Skeletal muscle satellite cell (primary cell): ENCODE results near the gene BPIFB3.

Experiments
- H3K27me3 ChIP-seq: 2 replicates; pipeline ENCODE4 v1.7.0; 2013; ENCODE audit warnings: low read length; ENCODE audit not compliant: control insufficient read depth, insufficient read depth
- H3K36me3 ChIP-seq: 2 replicates; pipeline ENCODE4 v1.7.0; 2013; ENCODE audit warnings: mild to moderate bottlenecking, control low read depth, low read length; ENCODE audit not compliant: insufficient read depth
- H3K4me1 ChIP-seq: 2 replicates; pipeline ENCODE4 v1.7.0; 2013; ENCODE audit warnings: low read length; ENCODE audit not compliant: control insufficient read depth, insufficient read depth
- H3K4me2 ChIP-seq: 2 replicates; pipeline ENCODE4 v1.7.0; 2013; ENCODE audit warnings: mild to moderate bottlenecking, low read length
- H3K4me3 ChIP-seq: 2 replicates; pipeline ENCODE4 v1.7.0; 2013; ENCODE audit warnings: low read length
- H3K9ac ChIP-seq: 2 replicates; pipeline ENCODE4 v1.7.0; 2013; ENCODE audit warnings: mild to moderate bottlenecking, low read depth, low read length, moderate library complexity
- H3K9me3 ChIP-seq: replicated peaks from 2 replicates; pipeline ENCODE4 v1.7.0; 2013; ENCODE audit warnings: mild to moderate bottlenecking, control low read depth, low read length

Gene BPIFB3

GRCh38 chr20:33010674-33011449 is 42.8 kb upstream of the BPIFB3 start:
- H3K9me3 ChIP-seq, result no peaks in the 10 kb centered on the region
- no peak overlapping the region for H3K4me2 ChIP-seq
- peaks cover 45% of the 10 kb centered on the region for H3K27me3 ChIP-seq
- no peaks in the 10 kb centered on the region for H3K4me1 ChIP-seq
- H3K4me3 ChIP-seq, result no peak overlapping the region
- H3K36me3 ChIP-seq, result no peaks in the 10 kb centered on the region
- H3K9ac ChIP-seq, result no peak overlapping the region

DNA sequence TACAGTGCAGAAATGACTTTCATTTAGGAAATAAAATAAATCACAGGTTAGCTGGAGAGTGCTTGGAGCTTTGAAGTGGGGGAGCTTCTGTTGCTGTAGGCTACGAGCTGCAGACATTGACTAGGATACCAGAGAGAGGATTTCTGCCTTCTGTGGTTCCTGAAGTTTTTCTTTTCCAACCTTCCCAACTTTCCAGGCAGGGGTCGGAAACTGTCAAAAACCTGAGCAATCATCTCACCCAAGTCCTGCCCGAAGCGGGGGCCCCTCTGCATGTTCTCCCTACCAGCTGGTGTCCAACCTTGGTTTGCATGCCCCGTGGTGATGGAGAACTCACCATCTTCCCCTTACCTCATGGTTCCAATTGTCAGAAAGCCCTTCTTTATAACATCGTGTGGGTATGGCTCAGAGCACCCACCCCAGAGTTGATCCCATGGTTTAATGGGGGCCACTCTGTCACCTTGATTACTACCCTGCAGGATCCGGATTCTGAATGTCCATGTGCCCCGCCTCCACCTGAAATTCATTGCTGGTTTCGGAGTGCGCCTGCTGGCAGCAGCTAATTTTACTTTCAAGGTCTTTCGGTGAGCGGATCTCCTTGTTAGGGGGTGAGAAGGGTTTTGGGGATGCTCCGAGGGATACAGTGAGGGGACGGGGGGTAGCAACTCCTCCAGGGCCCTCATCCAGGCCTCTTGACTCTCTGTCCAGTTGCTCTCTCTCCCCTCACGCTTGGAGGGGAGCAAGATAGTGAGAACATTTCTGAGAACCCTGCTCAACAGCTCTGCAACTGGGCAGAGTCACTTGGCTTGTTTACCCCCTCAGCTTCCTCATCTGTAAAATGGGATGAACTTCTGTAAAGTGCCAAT is 41.1 kb upstream of the BPIFB3 start:
- H3K9ac ChIP-seq, result no peak overlapping the region

GRCh38 chr20:33013701-33014326 is 39.9 kb upstream of the BPIFB3 start:
- Histone ChIP-seq H3K36me3 (no peaks in the 10 kb centered on the region), H3K4me3 (no peak overlapping the region), H3K4me1 (no peaks in the 10 kb centered on the region), H3K4me2 (no peak overlapping the region), H3K9me3 (no peaks in the 10 kb centered on the region), H3K9ac (no peak overlapping the region), H3K27me3 (peaks cover 53% of the 10 kb centered on the region)

More for the DNA sequence above, 41.1 kb upstream of the BPIFB3 start:
- Histone ChIP-seq H3K4me3 (no peak overlapping the region), H3K4me2 (no peak overlapping the region), H3K9me3 (no peaks in the 10 kb centered on the region), H3K4me1 (no peaks in the 10 kb centered on the region), H3K27me3 (peaks cover 53% of the 10 kb centered on the region), H3K36me3 (no peaks in the 10 kb centered on the region)

DNA sequence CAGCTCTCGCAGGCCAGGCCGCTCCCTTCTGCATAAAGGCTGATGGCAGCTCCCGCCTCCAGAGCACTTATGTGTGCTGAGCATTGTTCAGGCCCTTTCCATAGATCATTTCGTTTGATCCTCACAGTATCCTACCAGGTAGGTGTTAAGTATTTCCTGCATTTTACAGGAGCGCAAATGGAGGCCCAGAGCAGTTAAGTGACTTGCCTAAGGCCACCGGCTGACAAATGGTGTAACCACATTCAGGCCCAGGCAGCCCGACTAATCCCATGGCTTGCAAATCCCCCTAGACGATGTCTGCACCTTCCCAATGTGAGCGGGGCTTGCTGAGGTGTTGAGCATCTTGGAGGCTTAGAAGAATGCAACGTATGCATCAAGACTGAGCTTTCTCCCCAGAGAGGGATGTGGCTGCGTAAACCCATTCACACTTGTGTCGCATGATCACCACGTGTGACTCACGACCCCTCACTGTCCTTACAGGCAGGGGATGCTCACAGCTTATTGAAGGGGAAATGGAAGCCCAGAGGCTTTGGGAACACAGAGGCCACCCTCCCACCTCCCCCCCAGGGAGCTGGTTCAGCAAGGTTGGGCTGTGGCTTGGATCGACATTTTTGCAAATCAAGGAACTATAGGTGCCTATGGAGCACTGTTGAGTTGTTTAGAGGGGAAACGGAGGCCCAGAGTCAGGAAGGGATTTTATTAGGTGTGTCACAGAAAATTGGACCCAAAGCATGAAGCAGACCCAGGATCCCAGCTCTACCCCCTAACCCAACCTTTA is 39.2 kb upstream of the BPIFB3 start:
- Histone ChIP-seq H3K4me2 (no peak overlapping the region), H3K4me1 (no peaks in the 10 kb centered on the region), H3K27me3 (peaks cover 53% of the 10 kb centered on the region), H3K4me3 (no peak overlapping the region), H3K9ac (no peak overlapping the region), H3K36me3 (no peaks in the 10 kb centered on the region), H3K9me3 (no peaks in the 10 kb centered on the region)

DNA sequence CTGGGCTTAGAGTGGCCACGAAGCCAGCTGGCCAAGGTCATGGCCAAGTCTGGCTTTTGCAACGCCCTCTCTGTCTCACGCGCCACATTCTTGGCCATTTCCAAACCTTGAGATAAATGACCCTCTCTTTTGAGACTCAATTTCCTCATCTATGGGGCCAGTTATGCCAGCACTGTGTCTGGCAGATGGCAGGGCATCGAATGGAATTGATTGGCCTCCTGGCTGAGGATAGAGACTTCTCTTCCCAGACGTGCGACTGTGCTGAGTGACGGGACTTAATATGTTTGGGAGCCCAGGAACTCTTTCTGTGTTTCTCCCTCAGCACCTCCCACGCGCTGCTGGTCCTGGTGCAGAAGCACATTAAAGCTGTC is 38.6 kb upstream of the BPIFB3 start:
- Histone ChIP-seq H3K4me1 (no peaks in the 10 kb centered on the region), H3K9me3 (no peaks in the 10 kb centered on the region), H3K4me3 (no peak overlapping the region), H3K36me3 (no peaks in the 10 kb centered on the region), H3K9ac (no peak overlapping the region), H3K27me3 (peaks cover 56% of the 10 kb centered on the region), H3K4me2 (no peak overlapping the region)

- no peak overlapping the region for H3K4me3 ChIP-seq
- no peaks in the 10 kb centered on the region for H3K4me1 ChIP-seq
- no peaks in the 10 kb centered on the region for H3K36me3 ChIP-seq
- no peak overlapping the region for H3K9ac ChIP-seq
- H3K27me3 ChIP-seq, result peaks cover 60% of the 10 kb centered on the region
- no peaks in the 10 kb centered on the region for H3K9me3 ChIP-seq
- no peak overlapping the region for H3K4me2 ChIP-seq
These were observed 37.8 kb upstream of the BPIFB3 start for GRCh38 chr20:33015700-33016580.

DNA sequence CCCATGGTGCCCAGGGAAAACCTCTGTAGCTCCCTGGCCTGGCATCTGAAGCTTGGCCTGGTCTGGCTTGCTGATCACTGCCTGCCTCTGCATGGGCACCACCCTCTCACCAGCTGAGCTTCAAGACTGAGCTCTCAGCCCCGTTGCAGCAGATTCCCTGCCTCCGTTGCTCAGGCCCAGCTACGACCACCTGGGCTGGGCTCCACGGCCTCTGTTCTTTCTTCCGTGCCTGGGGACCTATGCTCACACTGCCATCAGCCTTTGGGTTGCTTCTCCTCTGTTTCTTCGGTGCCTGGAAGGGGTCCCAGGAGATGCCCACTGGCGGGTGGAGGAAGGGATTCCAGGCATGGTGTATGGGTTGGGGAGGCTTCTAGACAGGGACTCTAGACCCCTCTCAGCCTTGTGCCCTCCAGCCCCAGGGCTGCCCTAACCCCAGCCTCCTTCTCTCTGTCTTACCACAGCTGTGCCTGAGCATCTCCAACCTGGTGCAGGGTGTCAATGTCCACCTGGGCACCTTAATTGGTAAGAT is 37.1 kb upstream of the BPIFB3 start:
- Histone ChIP-seq H3K27me3 (peaks cover 54% of the 10 kb centered on the region), H3K4me2 (no peak overlapping the region), H3K9ac (no peak overlapping the region), H3K4me1 (no peaks in the 10 kb centered on the region), H3K36me3 (no peaks in the 10 kb centered on the region), H3K4me3 (no peak overlapping the region), H3K9me3 (no peaks in the 10 kb centered on the region)

DNA sequence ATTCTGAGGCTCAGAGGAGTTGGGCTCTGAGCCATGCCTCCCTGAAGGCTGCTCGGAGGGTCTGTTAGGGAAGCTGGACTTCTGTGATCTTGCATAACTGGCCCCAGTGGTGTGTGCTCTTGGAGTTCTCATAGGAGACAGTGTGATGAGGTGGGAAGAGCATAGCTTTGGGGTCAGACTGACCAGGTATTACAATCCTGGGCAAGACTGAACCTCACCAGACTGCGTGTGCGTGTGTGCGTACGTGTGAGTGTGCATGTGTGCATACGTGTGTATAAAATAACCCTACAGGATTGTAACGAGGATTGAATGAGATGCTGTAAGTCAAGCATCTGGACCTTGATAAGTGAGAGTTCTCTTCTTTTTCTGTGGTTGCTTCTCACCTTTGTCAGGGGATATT is 36.2 kb upstream of the BPIFB3 start:
- H3K4me2 ChIP-seq, result no peak overlapping the region
- H3K4me1 ChIP-seq, result no peaks in the 10 kb centered on the region
- H3K9me3 ChIP-seq, result no peaks in the 10 kb centered on the region
- no peak overlapping the region for H3K4me3 ChIP-seq
- H3K9ac ChIP-seq, result no peak overlapping the region
- H3K27me3 ChIP-seq, result peaks cover 55% of the 10 kb centered on the region
- no peaks in the 10 kb centered on the region for H3K36me3 ChIP-seq

DNA sequence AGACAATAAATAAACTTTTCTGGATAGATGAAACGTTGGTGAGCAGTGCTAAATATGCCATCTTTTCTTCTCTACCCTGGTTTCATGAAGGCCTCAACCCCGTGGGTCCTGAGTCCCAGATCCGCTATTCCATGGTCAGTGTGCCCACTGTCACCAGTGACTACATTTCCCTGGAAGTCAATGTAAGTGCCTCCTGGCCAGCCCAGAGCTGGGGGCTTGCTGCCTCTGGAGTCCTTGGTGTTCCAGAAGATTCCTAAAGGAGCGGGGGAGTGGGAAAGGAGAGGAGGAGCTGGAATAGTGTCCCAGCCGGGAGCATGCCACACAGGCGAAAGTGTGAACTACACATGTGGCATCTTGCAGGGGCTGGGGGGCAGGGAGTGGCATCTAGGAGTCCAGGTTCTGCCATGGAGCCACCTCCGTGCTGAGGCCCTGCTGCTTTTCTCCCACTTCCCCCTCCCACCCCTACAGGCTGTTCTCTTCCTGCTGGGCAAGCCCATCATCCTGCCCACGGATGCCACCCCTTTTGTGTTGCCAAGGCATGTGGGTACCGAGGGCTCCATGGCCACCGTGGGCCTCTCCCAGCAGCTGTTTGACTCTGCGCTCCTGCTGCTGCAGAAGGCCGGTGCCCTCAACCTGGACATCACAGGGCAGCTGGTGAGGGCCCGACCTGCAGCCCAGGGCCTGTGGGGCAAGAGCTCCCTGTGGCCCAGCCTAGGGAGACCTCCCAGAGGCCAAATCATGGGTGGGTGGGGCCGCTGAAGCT is 35.4 kb upstream of the BPIFB3 start:
- H3K4me3 ChIP-seq, result no peak overlapping the region
- no peaks in the 10 kb centered on the region for H3K9me3 ChIP-seq
- no peaks in the 10 kb centered on the region for H3K36me3 ChIP-seq
- no peak overlapping the region for H3K9ac ChIP-seq
- H3K27me3 ChIP-seq, result peaks cover 51% of the 10 kb centered on the region
- H3K4me1 ChIP-seq, result no peaks in the 10 kb centered on the region
- H3K4me2 ChIP-seq, result no peak overlapping the region
